Astrocyte (in vitro differentiated cells and primary cell): ENCODE results near the gene MIA.

ENCODE experiments used
- EZH2 ChIP-seq: IDR thresholded peaks from 2 replicates; pipeline ENCODE4 v1.6.1; 2012; ENCODE audit warnings: mild to moderate bottlenecking, low read length, inconsistent platforms; ENCODE audit not compliant: insufficient read depth
- TF ChIP-seq, protein P1 (sequence below): IDR thresholded peaks from 2 replicates; pipeline ENCODE4 v1.5.1; 2011; ENCODE audit warnings: low read depth, mild to moderate bottlenecking, inconsistent platforms, low read length, moderate library complexity; ENCODE audit not compliant: insufficient read depth

DNA sequence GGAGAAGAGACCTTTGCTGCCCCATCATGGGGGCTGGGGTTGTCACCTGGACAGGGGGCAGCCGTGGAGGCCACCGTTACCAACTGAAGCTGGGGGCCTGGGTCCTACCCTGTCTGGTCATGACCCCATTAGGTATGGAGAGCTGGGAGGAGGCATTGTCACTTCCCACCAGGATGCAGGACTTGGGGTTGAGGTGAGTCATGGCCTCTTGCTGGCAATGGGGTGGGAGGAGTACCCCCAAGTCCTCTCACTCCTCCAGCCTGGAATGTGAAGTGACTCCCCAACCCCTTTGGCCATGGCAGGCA is 32.7 kb downstream of the MIA start:
- TF ChIP-seq, protein P1, sequence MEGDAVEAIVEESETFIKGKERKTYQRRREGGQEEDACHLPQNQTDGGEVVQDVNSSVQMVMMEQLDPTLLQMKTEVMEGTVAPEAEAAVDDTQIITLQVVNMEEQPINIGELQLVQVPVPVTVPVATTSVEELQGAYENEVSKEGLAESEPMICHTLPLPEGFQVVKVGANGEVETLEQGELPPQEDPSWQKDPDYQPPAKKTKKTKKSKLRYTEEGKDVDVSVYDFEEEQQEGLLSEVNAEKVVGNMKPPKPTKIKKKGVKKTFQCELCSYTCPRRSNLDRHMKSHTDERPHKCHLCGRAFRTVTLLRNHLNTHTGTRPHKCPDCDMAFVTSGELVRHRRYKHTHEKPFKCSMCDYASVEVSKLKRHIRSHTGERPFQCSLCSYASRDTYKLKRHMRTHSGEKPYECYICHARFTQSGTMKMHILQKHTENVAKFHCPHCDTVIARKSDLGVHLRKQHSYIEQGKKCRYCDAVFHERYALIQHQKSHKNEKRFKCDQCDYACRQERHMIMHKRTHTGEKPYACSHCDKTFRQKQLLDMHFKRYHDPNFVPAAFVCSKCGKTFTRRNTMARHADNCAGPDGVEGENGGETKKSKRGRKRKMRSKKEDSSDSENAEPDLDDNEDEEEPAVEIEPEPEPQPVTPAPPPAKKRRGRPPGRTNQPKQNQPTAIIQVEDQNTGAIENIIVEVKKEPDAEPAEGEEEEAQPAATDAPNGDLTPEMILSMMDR: no peak
- no peak for TF ChIP-seq EZH2
